CD4-positive, alpha-beta T cell (primary cell): Measurements from ENCODE around the gene DNAH2. TPM values are rescaled to one million over a fixed set of nuclear protein-coding genes. Genes with fewer than 3 reads are reported as not detected.

Experiments used
- ATAC-seq: fragments of 200-7000 bp; cut with Tn5 transposase; one replicate; pipeline ENCODE4 v1.10.0; 2022; ENCODE audit warnings: mild to moderate bottlenecking; ENCODE audit not compliant: poor library complexity
- CTCF ChIA-PET: fragments of 350-600 bp; sonication (Branson Sonifier 250); formaldehyde crosslinking; loops from one replicate; lab custom pipeline; 2021; ENCODE audit warnings: antibody characterized with exemption, inconsistent platforms; lab: Charles Lee
- POLR2A ChIA-PET: fragments of 350-600 bp; sonication (Branson Sonifier 250); formaldehyde crosslinking; loops from one replicate; lab custom pipeline; 2021; ENCODE audit warnings: antibody characterized with exemption, inconsistent platforms; lab: Charles Lee
- DNase-seq, 14 experiments: peaks; one replicate each; pipeline ENCODE4 v3.0.0-alpha.2; 2013 to 2020; ENCODE audit warnings: mixed read lengths in 2 of 14
- H3K27ac ChIP-seq, 2 donors: one replicate each; pipeline versions ENCODE4 v1.5.1 to v1.7.0; 2013; ENCODE audit warnings: low read length in 2 of 2, low read depth in 1 of 2, mild to moderate bottlenecking in 1 of 2
- H3K27me3 ChIP-seq, 2 experiments: 1 replicate in 1 of 2; 2 replicates in 1 of 2; pipeline versions ENCODE4 v1.6.1 to v1.7.0; 2013; ENCODE audit warnings: low read length in 2 of 2, control low read depth in 1 of 2, mild to moderate bottlenecking in 1 of 2, moderate library complexity in 1 of 2; ENCODE audit not compliant: insufficient read depth in 2 of 2, control insufficient read depth in 1 of 2
- H3K36me3 ChIP-seq: one replicate; pipeline ENCODE4 v1.6.1; 2013; ENCODE audit warnings: low read length, control low read depth; ENCODE audit not compliant: insufficient read depth
- H3K4me1 ChIP-seq: one replicate; pipeline ENCODE4 v1.6.1; 2013; ENCODE audit warnings: low read length, control low read depth; ENCODE audit not compliant: insufficient read depth
- H3K4me3 ChIP-seq: one replicate; pipeline ENCODE4 v1.5.1; 2013; ENCODE audit warnings: mild to moderate bottlenecking, low read length, moderate library complexity
- H3K9me3 ChIP-seq, 2 experiments: 1 replicate in 1 of 2; 2 replicates in 1 of 2; pipeline versions ENCODE4 v1.6.1 to v1.7.0; 2013; ENCODE audit warnings: low read length in 2 of 2, mild to moderate bottlenecking in 2 of 2, control low read depth in 1 of 2, moderate library complexity in 1 of 2; ENCODE audit not compliant: control insufficient read depth in 1 of 2, insufficient read depth in 1 of 2
- H3K27ac Mint-ChIP-seq: one replicate; pipeline ENCODE4 v1.8.0; 2020; ENCODE audit warnings: mixed read lengths
- H3K27me3 Mint-ChIP-seq: one replicate; pipeline ENCODE4 v1.8.0; 2021; ENCODE audit warnings: mixed read lengths
- H3K36me3 Mint-ChIP-seq: one replicate; pipeline ENCODE4 v1.8.0; 2021; ENCODE audit warnings: low read depth, mixed read lengths
- H3K4me1 Mint-ChIP-seq: one replicate; pipeline ENCODE4 v1.8.0; 2021; ENCODE audit warnings: low read depth, mixed read lengths
- H3K4me3 Mint-ChIP-seq: one replicate; pipeline ENCODE4 v1.8.0; 2020; ENCODE audit warnings: mild to moderate bottlenecking, mixed read lengths
- H3K9me3 Mint-ChIP-seq: one replicate; pipeline ENCODE4 v1.8.0; 2020; ENCODE audit warnings: mixed read lengths
- CTCF ChIP-seq: fragments of 200-600 bp; IDR thresholded peaks from one replicate; pipeline ENCODE4 v1.8.0; 2022; ENCODE audit warnings: antibody characterized with exemption, mild to moderate bottlenecking
- intact Hi-C, 2 experiments: fragments of 100-400 bp; cut with DNase I in 1 of 2; cut with micrococcal nuclease in 1 of 2; formaldehyde crosslinking; loops; one replicate each; pipeline versions ENCODE4 v1.15.1 to v1.9.0; 2023 to 2025; cut with DNase I, micrococcal nuclease
- total RNA-seq, 174 experiments: library from RNA in 2 of 174; stranded (reverse) in 2 of 174; gene quantifications; one replicate each; pipeline ENCODE4 v1.2.3 and lab custom pipeline; 2021 to 2026

The DNAH2 gene
- total RNA-seq, 2 experiments from 2014 or later, result not detected

GRCh38 chr17:7727886-7728285, 10.3 kb downstream of the DNAH2 start:
- Mint-ChIP-seq H3K4me1 (no peaks in the 10 kb centered on the region), H3K9me3 (no peaks in the 10 kb centered on the region), H3K4me3 (no peak overlapping the region), H3K27ac (no peak overlapping the region), H3K36me3 (no peaks in the 10 kb centered on the region), H3K27me3 (peaks cover 18% of the 10 kb centered on the region)
- ChIA-PET CTCF (no interaction called here), POLR2A (no interaction called here)
- Histone ChIP-seq H3K4me3 (no peak overlapping the region), H3K27me3 (peaks cover 0 to 3% of the 10 kb centered on the region in 2 experiments), H3K27ac (no peak overlapping the region), H3K36me3 (no peaks in the 10 kb centered on the region), H3K4me1 (no peaks in the 10 kb centered on the region), H3K9me3 (no peaks in the 10 kb centered on the region)
- TF ChIP-seq CTCF, result no peak
- intact Hi-C loops, result no loop called here
- DNase-seq (no peak), ATAC-seq (no peak)

GRCh38 chr17:7729816-7730215, 12.3 kb downstream of the DNAH2 start:
- H3K36me3 Mint-ChIP-seq, result no peaks in the 10 kb centered on the region
- no peak for DNase-seq
- Histone ChIP-seq H3K9me3 (no peaks in the 10 kb centered on the region), H3K4me3 (no peak overlapping the region), H3K27ac (no peak overlapping the region), H3K4me1 (no peaks in the 10 kb centered on the region), H3K36me3 (no peaks in the 10 kb centered on the region), H3K27me3 (no peaks in the 10 kb centered on the region)
- no peak overlapping the region for H3K27ac Mint-ChIP-seq
- intact Hi-C loops, result no loop called here
- no peak for ATAC-seq
- ChIA-PET CTCF (no interaction called here), POLR2A (no interaction called here)
- no peak for TF ChIP-seq CTCF
- no peaks in the 10 kb centered on the region for H3K9me3 Mint-ChIP-seq
- H3K4me1 Mint-ChIP-seq, result no peaks in the 10 kb centered on the region
- H3K27me3 Mint-ChIP-seq, result peaks cover 8% of the 10 kb centered on the region
- no peak overlapping the region for H3K4me3 Mint-ChIP-seq

GRCh38 chr17:7732981-7733539, 15.5 kb downstream of the DNAH2 start:
- H3K4me1 ChIP-seq, result no peaks in the 10 kb centered on the region
- H3K9me3 ChIP-seq, result no peaks in the 10 kb centered on the region
- no peaks in the 10 kb centered on the region for H3K4me1 Mint-ChIP-seq
- H3K27ac ChIP-seq, result no peak overlapping the region
- H3K27me3 ChIP-seq, result no peaks in the 10 kb centered on the region
- no peaks in the 10 kb centered on the region for H3K36me3 ChIP-seq
- ATAC-seq (no peak), DNase-seq (no peak)
- peaks cover 5% of the 10 kb centered on the region for H3K27me3 Mint-ChIP-seq
- H3K9me3 Mint-ChIP-seq, result no peaks in the 10 kb centered on the region
- ChIA-PET POLR2A (no interaction called here), CTCF (no interaction called here)
- H3K4me3 ChIP-seq, result no peak overlapping the region
- no peak overlapping the region for H3K27ac Mint-ChIP-seq
- no peak overlapping the region for H3K4me3 Mint-ChIP-seq
- H3K36me3 Mint-ChIP-seq, result no peaks in the 10 kb centered on the region
- intact Hi-C loops, result no loop called here
- no peak for TF ChIP-seq CTCF
